ENCODE data around the gene SLC16A9. TPM values are rescaled to one million over a fixed set of nuclear protein-coding genes. Genes with fewer than 3 reads are reported as not detected.

SLC16A9 gene
- polyA plus RNA-seq, 3 donors, result 31.8 to 50.2 (median 43.5) TPM

GRCh38 chr10:59622320-59623132 is 87.1 kb downstream of the SLC16A9 start:
- DNase-seq (ENCODE audit: extremely low read depth in 1 of 11, low read depth in 9 of 11, low spot score in 4 of 11), result peak in 10 of 11 donors; percentile 41 to 70 (median 53)

- no peak for DNase-seq (ENCODE audit: extremely low read depth in 1 of 11, low read depth in 9 of 11, low spot score in 4 of 11)
Observed at GRCh38 chr10:59621771-59622170, 87.9 kb downstream of the SLC16A9 start.

GRCh38 chr10:59618666-59619065 is 91.0 kb downstream of the SLC16A9 start:
- no peak for DNase-seq (ENCODE audit: extremely low read depth in 1 of 11, low read depth in 9 of 11, low spot score in 4 of 11)

GRCh38 chr10:59617996-59618395 is 91.7 kb downstream of the SLC16A9 start:
- DNase-seq (ENCODE audit: extremely low read depth in 1 of 11, low read depth in 9 of 11, low spot score in 4 of 11), result no peak

GRCh38 chr10:59611048-59611447 is 98.6 kb downstream of the SLC16A9 start:
- no peak for DNase-seq (ENCODE audit: extremely low read depth in 1 of 11, low read depth in 9 of 11, low spot score in 4 of 11)

GRCh38 chr10:59607970-59608369 is 101.7 kb downstream of the SLC16A9 start:
- no peak for DNase-seq (ENCODE audit: extremely low read depth in 1 of 11, low read depth in 9 of 11, low spot score in 4 of 11)

- no peak for DNase-seq (ENCODE audit: extremely low read depth in 1 of 11, low read depth in 9 of 11, low spot score in 4 of 11)
Observed at GRCh38 chr10:59606551-59606961, 103.1 kb downstream of the SLC16A9 start.

GRCh38 chr10:59601985-59602384 is 107.7 kb downstream of the SLC16A9 start:
- no peak for DNase-seq (ENCODE audit: extremely low read depth in 1 of 11, low read depth in 9 of 11, low spot score in 4 of 11)

Other genes with a start within 250 kb of the SLC16A9 start
- gene MRLN, start 43.6 kb upstream of the SLC16A9 start, polyA plus RNA-seq (ENCODE audit: insufficient read length in 3 of 3), result under 1 TPM in 2 of 3 donors, not detected in 1; 0.19 to 0.82 TPM
- gene CCDC6, start 196.7 kb upstream of the SLC16A9 start, polyA plus RNA-seq (ENCODE audit: insufficient read length in 3 of 3), result 10 to 100 TPM; 38.4 to 46.2 (median 42.6) TPM

Measured in renal cortex interstitium (tissue), 11 donors.